Activated CD8-positive, alpha-beta memory T cell treated with anti-CD3 and anti-CD28 coated beads for 48 hours (primary cell): Measurements from ENCODE around the gene ATP1B1.
"Not testable (repeated sequence)": the region's sequence is repeated elsewhere in the genome, so short reads cannot be mapped to it uniquely, and the experiment has no call there.

Experiments used
- DNase-seq, 3 experiments: peaks; one replicate each; pipeline ENCODE4 v3.0.0-alpha.2; 2020; ENCODE audit warnings: low read depth in 2 of 3, low spot score in 2 of 3

The ATP1B1 gene

DNA sequence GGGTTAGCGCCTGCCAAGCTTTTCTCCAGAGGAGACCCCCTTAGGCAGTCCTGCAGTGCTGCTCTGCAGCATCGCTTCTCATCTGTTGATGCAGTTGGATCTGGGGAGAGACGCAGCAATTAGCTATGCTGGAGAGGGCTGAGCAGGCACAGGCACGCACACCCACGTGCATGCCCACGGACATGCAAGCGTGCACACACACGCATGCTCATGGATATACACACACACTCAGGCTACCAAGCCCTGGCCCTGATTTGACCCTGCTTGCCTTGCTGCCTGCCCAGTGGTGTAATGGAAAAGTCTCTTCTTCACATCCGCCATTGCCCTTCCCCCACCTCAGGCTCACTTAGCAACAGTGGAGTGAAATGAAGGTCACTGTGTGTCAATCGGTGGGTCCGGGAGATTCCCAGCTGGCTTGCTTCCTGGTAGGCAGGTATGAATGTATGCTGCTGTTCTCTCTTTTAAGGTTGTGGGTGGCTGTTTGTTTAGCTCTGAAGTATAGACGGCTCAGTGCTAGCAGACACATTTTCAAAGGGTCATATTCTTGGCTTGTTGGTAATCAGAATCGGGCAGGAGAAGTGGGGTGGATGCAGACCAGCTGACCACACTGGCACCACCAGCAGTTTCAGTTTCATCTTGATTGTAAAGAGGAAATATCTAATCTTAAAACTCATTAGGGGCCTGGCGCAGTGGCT, 9.5 kb downstream of the ATP1B1 start:
- no peak for DNase-seq

DNA sequence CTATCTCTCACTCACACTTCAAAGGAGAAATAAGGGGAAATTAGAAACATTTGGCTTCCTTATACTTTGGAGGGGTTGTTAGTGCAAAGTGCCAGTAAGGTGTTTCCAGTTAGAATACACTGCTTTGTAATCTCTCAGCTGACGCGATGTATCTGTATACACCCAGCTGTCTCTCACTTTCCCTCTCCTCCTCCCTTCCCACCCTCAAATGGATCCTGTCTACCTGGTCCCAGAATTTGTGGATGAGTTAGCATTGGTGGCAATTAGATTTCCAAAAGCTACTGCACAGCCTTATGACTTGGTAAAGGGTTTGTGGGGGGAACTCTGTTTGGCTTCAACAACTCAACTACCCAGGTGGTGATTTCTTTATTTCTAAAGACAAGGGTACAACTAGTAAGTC, 10.5 kb downstream of the ATP1B1 start:
- DNase-seq = no peak

DNA sequence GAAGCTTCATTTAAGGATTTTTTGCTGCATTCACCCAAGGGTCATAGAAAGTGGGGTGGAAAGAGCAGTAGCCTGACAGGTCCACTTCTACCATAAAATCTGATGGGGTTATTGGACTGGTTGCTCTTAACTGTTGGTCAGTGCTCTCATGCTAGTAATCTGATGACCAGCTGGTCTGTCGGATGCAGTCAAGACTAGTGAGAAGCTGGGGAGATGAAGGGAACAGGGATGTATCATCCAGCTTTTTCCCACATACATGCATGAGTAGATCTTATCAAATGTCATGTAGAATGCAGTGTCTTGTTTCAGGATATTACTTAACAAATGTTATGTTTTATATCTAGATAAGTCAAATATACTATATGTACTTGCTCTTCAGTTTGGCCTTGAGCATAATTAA, 11.1 kb downstream of the ATP1B1 start:
- DNase-seq = no peak

DNA sequence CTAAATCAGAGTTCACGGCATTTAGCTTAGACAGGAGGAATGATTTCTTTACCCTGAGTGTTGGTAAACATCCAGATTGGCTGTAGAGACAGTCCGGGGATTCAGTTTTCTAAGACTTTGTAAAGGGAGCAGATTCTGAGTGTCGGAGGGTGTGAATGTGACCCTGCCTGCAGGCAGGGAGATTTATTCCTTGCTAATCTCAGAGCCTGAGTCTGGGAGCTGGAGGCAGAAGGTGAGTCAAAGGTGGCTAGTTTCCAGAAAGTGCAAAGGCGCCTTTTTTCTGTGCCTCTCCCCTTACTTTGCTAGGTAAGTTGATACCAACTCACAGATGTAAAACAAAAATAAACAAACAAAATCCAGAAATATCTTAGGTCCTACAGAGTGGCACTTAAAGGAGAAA, 11.7 kb downstream of the ATP1B1 start:
- DNase-seq = no peak

DNA sequence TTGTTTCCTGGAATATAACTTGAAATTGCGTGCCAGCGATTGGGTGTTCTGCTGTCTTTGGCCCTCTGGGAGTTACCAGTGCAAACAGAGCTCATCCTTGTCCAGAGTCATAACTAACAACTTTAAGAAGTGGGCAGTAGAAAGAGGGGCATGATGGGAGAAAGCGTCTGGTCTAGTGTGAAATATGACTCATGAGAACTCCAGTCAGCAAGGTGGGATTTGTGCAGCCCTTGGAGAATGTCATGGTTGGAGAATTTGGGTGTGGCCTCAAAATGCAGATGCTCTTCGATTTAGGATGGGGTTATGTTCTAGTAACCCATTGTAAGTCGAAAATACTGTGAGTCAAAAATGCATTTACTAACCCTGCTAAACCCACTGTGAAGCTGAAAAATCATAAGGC, 12.9 kb downstream of the ATP1B1 start:
- no peak for DNase-seq

DNA sequence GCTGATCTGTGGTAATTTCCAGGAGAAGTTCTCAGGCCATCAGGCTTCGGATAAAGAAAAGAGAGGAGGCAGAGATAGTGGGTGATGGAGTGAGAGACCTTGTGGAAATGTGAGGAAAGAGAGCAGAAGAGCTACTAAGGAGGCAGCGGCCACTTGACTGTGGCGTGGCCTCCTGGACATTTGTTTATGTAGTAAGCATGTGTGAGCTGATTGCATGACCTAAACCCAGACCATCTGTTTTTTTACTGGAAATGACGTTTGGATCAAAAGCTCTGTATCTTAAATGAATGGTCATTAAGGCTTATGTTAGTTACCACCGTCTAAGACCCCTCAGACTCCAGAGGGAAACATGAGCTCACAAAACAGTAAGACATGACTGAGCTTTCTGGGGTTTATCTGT, 13.6 kb downstream of the ATP1B1 start:
- DNase-seq = no peak

DNA sequence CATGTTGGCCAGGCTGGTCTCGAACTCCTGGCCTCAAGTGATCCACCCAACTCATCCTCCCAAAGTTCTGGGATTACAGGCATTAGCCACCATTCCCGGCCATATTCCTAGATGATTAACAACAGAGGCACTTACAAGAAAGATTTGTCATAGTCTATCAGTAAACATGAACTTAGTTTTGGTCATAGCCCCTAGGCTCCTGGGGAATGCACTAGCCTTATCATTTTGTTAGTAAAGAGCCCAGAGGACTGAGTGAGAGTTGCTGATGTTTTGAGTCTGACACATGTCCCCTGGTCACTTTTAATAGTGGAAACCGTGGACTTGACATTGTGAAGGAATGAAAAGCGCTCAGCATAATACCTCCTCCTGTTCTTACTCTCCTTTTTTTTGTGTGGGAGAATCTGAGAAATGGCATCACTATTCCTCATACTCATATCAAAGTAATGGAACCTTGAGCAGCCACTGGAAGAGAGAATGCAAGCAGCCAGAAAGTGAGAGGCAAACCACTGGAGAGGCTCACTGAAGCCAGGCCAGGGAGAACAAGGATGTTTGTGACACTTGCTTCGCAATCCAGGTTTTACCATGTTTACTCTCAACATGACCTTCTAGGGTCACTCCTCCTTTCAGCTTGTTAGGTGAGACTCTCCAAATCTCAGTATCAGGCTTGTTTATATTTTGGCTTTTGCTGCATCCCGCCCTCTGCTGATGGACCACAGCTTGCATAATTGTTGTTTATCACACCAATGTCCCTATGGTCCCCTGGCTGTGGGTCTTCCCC, 14.8 kb downstream of the ATP1B1 start:
- DNase-seq = no peak

DNA sequence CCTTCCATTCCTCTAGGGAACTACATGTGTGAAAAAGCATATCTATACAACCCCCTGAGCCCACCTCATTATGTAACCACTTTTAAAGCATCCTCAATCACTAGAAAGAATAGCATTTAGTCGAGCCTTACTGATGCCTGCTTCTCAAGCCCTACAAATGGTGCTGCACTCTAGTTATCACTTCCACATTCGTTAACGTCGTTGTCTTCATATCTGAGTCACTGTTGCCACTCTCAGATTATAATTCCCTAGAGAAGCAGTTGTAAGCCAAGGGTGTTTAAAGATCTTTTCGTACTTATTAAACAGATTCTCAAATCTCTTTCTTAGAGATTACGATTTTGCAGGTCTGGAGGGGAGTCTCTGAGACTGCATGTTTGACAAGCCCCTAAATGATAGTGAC, 16.5 kb downstream of the ATP1B1 start:
- no peak for DNase-seq

DNA sequence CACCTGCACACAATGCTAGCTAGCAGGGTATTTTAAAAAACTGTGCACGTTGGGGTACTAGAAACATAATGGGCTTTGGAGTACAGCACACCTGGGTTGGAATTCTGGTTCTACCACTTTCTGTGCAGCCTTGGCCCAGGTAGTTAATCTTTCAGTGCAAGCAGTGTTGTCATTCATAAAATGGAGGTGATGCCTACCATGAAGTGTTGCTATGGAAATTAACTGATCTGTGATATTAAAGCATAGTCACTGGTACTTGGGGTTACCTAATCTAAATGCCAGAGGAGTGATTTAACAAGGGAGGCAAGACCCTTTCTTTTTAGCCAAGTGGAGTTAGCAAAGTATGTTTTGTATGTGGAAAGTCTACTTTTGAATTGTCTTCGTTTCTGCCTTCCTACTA, 18.0 kb downstream of the ATP1B1 start:
- no peak for DNase-seq

DNA sequence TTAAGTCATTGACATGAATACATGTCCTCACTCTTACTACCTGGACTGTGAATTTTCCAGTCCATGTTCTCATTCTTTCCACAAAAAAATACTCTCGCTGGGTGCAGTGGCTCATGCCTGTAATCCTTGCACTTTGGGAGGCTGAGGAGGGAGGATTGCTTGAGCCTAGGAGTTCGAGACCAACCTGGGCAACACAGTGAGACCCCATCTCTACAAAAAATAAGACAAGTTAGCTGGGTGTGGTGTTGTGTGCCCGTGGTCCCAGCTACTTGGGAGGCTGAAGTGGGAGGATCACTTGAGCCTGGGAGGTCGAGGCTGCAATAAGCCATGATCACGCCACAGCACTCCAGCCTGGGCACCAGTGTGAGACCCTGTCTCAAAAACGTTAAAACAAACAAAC, 19.1 kb downstream of the ATP1B1 start:
- not testable (repeated sequence) for DNase-seq

DNA sequence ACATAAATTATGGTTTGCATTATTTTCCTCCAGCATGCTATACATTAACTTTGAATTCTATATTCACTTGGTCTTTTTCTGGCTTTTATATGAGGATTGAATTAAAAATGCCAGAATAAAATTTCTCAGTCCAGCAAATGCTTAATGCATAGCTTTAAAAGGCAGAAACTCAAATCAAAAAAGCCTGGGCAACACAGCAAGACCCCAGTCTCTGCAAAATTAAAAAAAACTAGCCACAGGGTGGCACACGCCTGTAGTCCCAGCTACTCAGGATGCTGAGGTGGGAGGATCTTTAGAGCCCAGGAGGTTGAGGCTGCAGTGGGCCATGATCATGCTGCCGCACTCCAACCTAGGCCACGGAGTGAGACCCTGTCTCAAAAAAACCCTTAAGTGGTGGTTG, 19.8 kb downstream of the ATP1B1 start:
- no peak for DNase-seq

DNA sequence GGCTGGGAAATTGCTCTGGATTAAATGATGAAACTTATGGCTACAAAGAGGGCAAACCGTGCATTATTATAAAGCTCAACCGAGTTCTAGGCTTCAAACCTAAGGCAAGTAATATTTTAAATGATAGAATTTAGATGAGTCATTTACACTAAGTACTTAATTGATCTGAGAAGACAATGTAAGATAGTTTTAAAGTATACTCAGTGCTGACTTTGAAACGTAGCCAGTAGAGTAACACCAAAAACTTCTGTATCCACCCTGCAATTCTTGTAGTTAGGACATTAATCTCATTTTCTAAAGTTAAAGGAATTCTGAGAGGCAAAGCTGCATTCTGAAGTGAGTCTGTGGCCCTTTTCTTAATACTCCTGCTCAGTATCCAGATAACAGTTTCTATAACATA, 20.8 kb downstream of the ATP1B1 start:
- DNase-seq = no peak

DNA sequence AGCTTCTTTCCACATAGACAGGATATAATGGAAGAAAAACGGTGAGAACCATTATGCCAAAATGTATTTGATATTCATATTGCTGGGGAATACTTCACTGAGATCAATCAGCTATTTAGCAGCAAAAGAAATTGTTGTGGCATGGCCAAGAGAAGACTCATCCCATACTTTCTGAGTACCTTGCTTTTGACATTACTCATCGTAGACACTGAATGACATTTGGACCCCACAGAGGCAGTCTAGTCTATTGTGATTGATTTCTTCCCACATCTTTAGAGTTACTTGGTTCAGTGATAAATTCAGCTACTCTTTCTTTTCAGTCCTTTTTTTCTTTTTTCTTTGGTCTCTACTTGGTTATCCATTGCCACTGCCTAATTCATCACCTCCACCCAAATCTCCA, 22.1 kb downstream of the ATP1B1 start:
- no peak for DNase-seq

DNA sequence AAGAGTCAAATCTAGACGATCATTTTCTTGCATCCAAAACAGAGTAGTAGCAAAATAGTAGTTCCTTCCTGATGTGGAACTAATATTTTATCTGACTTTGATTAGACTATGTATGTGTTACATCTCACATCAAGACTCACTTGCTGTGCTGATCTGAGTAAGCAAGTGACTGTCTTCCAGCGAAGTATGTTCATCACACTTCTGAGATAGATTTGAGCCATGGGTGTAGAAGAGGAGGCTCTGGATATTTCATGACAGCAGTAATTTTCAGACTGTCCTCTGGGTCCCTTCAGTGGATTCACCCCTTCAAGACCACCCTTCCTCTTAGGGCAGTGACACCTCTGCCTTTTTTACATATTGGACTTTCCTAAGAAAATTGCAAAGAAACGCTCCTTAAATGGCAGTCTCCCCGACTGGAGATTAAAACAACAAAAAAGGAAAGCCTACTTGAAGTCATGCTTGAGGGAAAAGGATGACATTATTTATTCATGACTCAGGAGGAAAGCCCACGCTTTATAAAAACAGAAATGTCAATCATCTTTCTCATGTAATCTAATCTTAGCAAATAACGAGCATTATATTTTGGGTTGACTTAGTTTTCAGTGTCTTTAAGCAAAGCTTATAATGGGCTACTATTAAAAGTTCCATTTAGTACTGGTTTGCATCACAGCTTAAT, 22.8 kb downstream of the ATP1B1 start:
- no peak for DNase-seq

DNA sequence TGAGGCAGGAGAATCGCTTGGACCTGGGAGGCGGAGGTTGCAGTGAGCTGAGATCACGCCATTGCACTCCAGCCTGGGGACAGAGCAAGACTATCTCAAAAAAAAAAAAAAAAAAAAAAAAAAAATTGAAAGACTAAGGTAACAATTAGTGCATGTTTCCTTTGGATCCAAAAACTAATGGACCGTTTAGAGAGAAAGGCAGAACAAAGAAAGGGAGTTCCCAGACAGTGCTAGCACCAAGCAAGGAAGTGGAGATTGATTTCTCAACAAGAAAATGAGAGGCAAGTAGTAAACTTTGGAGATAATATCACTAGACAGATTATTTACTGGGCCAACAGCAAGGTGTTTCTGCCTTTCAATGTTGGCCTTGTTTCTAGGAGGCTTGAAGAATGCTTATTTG, 24.2 kb downstream of the ATP1B1 start:
- DNase-seq = no peak

DNA sequence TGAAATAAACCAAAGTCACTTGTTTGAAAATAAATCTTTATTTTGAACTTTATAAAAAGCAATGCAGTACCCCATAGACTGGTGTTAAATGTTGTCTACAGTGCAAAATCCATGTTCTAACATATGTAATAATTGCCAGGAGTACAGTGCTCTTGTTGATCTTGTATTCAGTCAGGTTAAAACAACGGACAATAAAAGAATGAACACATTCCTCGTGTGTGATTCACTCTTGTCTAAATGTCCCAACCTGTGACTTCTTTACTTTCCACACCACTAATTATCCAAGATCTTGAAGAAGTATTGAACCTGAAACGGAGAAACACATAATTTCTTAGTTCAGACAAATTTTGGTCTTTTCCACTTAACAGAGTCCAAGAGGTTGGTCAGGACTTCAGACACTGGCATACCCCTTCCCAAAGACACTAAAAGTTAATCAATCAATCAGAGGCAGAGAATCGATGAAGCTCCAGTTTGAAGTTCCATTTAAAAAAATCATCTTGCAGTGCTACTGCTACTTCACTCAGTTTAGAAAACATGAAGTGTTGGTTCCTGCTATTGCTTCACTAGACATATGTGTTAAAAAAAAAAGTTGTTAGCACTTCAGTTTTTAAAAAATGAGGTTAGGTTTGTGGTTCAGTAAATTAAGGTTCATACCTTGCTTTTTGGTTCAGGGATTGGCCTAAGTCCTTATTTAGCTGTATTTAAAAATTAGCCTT, 26.2 kb downstream of the ATP1B1 start:
- DNase-seq = no peak

DNA sequence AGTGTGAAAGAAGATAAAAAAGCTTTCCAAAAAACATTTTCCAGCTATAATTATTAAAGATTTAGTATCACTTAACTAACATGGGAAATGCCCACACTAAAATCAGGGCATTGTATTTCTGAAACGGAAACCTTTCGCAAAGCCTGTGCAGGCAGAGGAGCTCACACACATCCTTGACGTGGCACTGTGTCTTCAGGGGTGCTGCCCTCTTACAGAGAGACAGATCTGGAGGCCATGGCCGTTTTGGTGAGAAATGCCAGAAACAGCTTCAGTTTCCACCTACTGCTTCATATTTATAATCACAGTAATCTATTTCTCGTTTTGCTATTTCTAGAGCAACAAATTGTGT, 26.7 kb downstream of the ATP1B1 start:
- DNase-seq = no peak

DNA sequence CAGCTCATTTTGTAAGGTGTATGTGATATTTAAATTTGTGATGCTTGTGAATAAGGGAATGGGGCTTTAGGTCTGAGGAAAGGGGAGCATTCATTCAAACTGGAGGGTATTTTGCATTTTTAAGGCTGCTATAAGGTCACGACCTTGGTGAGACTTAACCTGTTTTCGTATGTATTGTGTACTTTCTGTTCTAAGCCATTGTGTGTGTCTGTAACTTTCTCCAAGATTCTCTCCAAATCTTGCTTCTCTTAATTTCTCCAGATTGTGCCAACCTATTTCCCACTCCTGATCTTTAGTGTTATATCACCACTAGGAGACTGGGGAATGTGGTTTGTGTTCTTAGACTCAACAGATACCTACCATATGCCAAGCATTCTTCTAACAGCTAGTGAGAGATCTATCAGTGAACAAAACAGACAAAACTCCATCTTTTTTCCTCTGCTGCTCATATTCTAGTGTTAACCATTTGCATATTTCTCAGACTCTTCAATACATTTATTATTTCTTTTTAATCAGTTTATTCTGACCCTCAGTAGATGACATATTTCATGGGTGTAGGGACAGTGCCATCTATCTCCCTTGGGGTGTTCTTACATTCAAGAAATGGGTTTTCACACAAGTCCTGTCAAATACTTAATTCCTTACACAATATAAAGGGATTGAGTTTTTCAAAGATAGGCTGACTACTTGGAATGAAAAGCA, 27.5 kb downstream of the ATP1B1 start:
- DNase-seq = no peak

DNA sequence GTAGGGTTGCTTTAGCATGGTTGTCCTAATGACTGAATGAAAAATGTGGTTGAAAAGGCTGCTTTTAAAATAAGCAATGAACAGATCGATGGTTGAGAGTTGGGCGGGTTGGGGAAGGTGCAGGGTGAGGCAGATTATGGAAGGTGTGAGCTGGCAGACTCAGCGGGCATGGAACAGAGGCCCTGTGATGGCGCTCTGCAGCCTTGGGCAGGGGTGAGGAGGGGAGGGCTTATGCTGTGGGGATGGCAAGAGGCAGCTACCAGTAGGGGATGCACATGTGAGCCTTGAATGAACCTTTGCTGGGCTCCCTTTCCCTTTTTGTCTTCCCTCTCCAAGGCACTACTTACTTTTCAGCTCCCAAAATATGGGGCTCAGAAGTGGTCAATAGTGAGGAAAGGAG, 30.9 kb downstream of the ATP1B1 start:
- DNase-seq = no peak

DNA sequence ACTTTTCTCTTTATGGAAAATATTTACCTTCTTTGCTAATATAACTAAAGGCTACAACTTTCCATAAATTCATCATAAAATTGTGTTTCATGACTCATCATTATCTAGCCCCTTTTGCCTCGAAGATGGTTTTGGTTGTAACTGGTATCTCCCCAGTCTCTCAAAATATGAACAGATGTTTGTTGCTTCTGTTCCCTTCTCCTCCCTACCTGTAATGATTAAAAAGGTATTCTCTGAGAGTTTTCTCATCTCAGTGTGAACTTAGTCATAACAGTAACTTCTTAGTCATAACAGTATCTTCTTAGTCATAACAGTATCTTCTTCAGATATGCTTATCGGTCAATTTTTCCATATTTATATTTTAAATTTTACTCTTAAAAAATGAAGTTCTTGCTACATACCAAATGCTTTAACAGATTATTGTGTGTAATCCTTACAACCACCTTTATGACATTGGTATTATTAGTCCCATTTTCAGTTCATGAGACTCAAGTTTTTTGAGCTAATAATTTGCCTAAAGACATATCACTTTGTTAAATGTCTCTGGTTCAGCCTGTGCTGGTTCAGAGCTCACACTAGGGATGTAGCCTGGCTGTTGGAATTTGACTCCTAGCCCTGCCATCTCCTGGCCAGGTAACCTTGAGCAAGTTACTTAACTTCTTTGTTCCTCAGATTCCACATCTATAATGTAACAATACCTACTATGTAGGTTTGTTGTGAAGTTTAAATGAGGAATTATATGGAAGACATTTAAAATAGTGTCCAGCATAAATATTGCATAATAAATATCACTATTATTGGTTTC, 32.6 kb downstream of the ATP1B1 start:
- no peak for DNase-seq
